Activated CD4-positive, CD25-positive, alpha-beta regulatory T cell (primary cell): Measurements from ENCODE around the gene PDCL2.
"Not testable (repeated sequence)": the region's sequence is repeated elsewhere in the genome, so short reads cannot be mapped to it uniquely, and the experiment has no call there.

ENCODE experiments used
- DNase-seq, 4 experiments: peaks; one replicate each; lab custom pipeline; 2025; lab: John Stamatoyannopoulos, UW

The PDCL2 gene

GRCh38 chr4:55588160-55588559 is 3.9 kb downstream of the PDCL2 start:
- no peak for DNase-seq

- not testable (repeated sequence) for DNase-seq
Observed at GRCh38 chr4:55582773-55583172, 9.3 kb downstream of the PDCL2 start.

- no peak for DNase-seq
Observed at GRCh38 chr4:55578341-55579010, 13.6 kb downstream of the PDCL2 start.

- DNase-seq: no peak
Observed at GRCh38 chr4:55575513-55575912, 16.5 kb downstream of the PDCL2 start.

GRCh38 chr4:55574252-55574651 is 17.8 kb downstream of the PDCL2 start:
- no peak for DNase-seq

GRCh38 chr4:55571806-55572205 is 20.2 kb downstream of the PDCL2 start:
- DNase-seq: no peak

GRCh38 chr4:55568905-55569504 is 23.0 kb downstream of the PDCL2 start:
- no peak for DNase-seq

- no peak for DNase-seq
Observed at GRCh38 chr4:55561889-55562288, 30.2 kb downstream of the PDCL2 start.

GRCh38 chr4:55560096-55560495 is 31.9 kb downstream of the PDCL2 start:
- DNase-seq: no peak

GRCh38 chr4:55554453-55555030 is 37.5 kb downstream of the PDCL2 start:
- no peak for DNase-seq

- DNase-seq: no peak
Observed at GRCh38 chr4:55553441-55554201, 38.4 kb downstream of the PDCL2 start.

- DNase-seq: not testable (repeated sequence)
Observed at GRCh38 chr4:55551964-55552363, 40.1 kb downstream of the PDCL2 start.

GRCh38 chr4:55549888-55550287 is 42.2 kb downstream of the PDCL2 start:
- DNase-seq: no peak

GRCh38 chr4:55547918-55548317 is 44.1 kb downstream of the PDCL2 start:
- DNase-seq: no peak

- no peak for DNase-seq
Observed at GRCh38 chr4:55547466-55547770, 44.6 kb downstream of the PDCL2 start.

GRCh38 chr4:55546756-55547465 is 45.1 kb downstream of the PDCL2 start, which contains the start of gene CLOCK:
Gene CLOCK (minus strand): TSS chr4:55546909. CDS start chr4:55482785, 64,124 bp downstream.
- DNase-seq: peak; percentile 60 to 85 (median 73)

- no peak for DNase-seq
Observed at GRCh38 chr4:55546506-55546755, 45.6 kb downstream of the PDCL2 start.

- DNase-seq: peak; percentile 17 to 57 (median 34)
Observed at GRCh38 chr4:55545641-55546505, 46.2 kb downstream of the PDCL2 start.

- DNase-seq: no peak
Observed at GRCh38 chr4:55545151-55545550, 46.9 kb downstream of the PDCL2 start.

- DNase-seq: no peak
Observed at GRCh38 chr4:55543858-55544257, 48.2 kb downstream of the PDCL2 start.

GRCh38 chr4:55540271-55540670 is 51.8 kb downstream of the PDCL2 start:
- no peak for DNase-seq

GRCh38 chr4:55539658-55540057 is 52.4 kb downstream of the PDCL2 start:
- no peak for DNase-seq
